ENCODE data around the gene SCGB1C1. TPM values are rescaled to one million over a fixed set of nuclear protein-coding genes. Genes with fewer than 3 reads are reported as not detected.

SCGB1C1 gene
- total and polyA plus RNA-seq, 4 donors: not detected

Small RNA genes lying within 50 kb of the gene (small RNA-seq; reads per million reads assigned to genes)
- gene RNU6-447P: not detected

Other genes starting within 250 kb of the SCGB1C1 start
- gene BET1L, start 14.3 kb downstream of the SCGB1C1 start, total RNA-seq: 10 to 100 TPM in 1 of 2 donors, 1 to 10 TPM in 1; 7.6 to 23.3 TPM
- gene BET1L, start 14.3 kb downstream of the SCGB1C1 start, polyA plus RNA-seq: 10 to 100 TPM; 23.5 to 32.6 TPM
- 10 to 100 TPM; 36.7 to 49.6 TPM for gene RIC8A, start 14.6 kb downstream of the SCGB1C1 start, total RNA-seq
- gene RIC8A, start 14.6 kb downstream of the SCGB1C1 start, polyA plus RNA-seq: 10 to 100 TPM; 12.5 to 32.4 TPM
- gene SIRT3, start 43.3 kb downstream of the SCGB1C1 start, total RNA-seq: 10 to 100 TPM in 1 of 2 donors, 1 to 10 TPM in 1; 9.9 to 13.7 TPM
- gene SIRT3, start 43.3 kb downstream of the SCGB1C1 start, polyA plus RNA-seq: 10 to 100 TPM; 15.4 to 17.1 TPM
- gene PSMD13, start 43.9 kb downstream of the SCGB1C1 start, total RNA-seq: 10 to 100 TPM; 50.8 to 56.7 TPM
- gene PSMD13, start 43.9 kb downstream of the SCGB1C1 start, polyA plus RNA-seq: 10 to 100 TPM; 48.8 to 54.7 TPM
- gene NLRP6, start 85.3 kb downstream of the SCGB1C1 start, total RNA-seq: 1 to 10 TPM in 1 of 2 donors, under 1 TPM in 1; 0.05 to 5.7 TPM
- 1 to 10 TPM in 1 of 2 donors, under 1 TPM in 1; 0.80 to 1.1 TPM for gene NLRP6, start 85.3 kb downstream of the SCGB1C1 start, polyA plus RNA-seq
- gene PGGHG, start 96.0 kb downstream of the SCGB1C1 start, total RNA-seq: 10 to 100 TPM in 1 of 2 donors, 1 to 10 TPM in 1; 1.3 to 11.4 TPM
- gene PGGHG, start 96.0 kb downstream of the SCGB1C1 start, polyA plus RNA-seq: 1 to 10 TPM; 5.4 to 9.6 TPM
- not detected for gene IFITM5, start 106.4 kb downstream of the SCGB1C1 start, total RNA-seq
- not detected for gene IFITM5, start 106.4 kb downstream of the SCGB1C1 start, polyA plus RNA-seq
- gene IFITM2, start 114.7 kb downstream of the SCGB1C1 start, total RNA-seq: 10 to 100 TPM in 1 of 2 donors, 1 to 10 TPM in 1; 8.5 to 49.0 TPM
- gene IFITM2, start 114.7 kb downstream of the SCGB1C1 start, polyA plus RNA-seq: 1,000 to 10,000 TPM in 1 of 2 donors, 100 to 1,000 TPM in 1; 759 to 1,441 TPM
- 10 to 100 TPM; 12.6 to 37.4 TPM for gene IFITM1, start 121.0 kb downstream of the SCGB1C1 start, total RNA-seq
- gene IFITM1, start 121.0 kb downstream of the SCGB1C1 start, polyA plus RNA-seq: 100 to 1,000 TPM in 1 of 2 donors, 10 to 100 TPM in 1; 96.0 to 113 TPM
- gene IFITM3, start 127.8 kb downstream of the SCGB1C1 start, total RNA-seq: 100 to 1,000 TPM in 1 of 2 donors, 10 to 100 TPM in 1; 48.6 to 105 TPM
- gene IFITM3, start 127.8 kb downstream of the SCGB1C1 start, polyA plus RNA-seq: 1,000 to 10,000 TPM; 2,070 to 2,255 TPM
- under 1 TPM; 0.42 TPM for gene B4GALNT4, start 176.4 kb downstream of the SCGB1C1 start, total RNA-seq
- gene B4GALNT4, start 176.4 kb downstream of the SCGB1C1 start, polyA plus RNA-seq: under 1 TPM in 1 of 2 donors, not detected in 1; 0.15 TPM
- gene PKP3, start 201.1 kb downstream of the SCGB1C1 start, total RNA-seq: under 1 TPM; 0.25 to 0.37 TPM
- under 1 TPM in 1 of 2 donors, not detected in 1; 0.08 TPM for gene PKP3, start 201.1 kb downstream of the SCGB1C1 start, polyA plus RNA-seq
- 10 to 100 TPM; 12.4 to 46.7 TPM for gene SIGIRR, start 221.9 kb downstream of the SCGB1C1 start, total RNA-seq
- 10 to 100 TPM; 70.6 to 87.7 TPM for gene SIGIRR, start 221.9 kb downstream of the SCGB1C1 start, polyA plus RNA-seq
- gene ANO9, start 248.9 kb downstream of the SCGB1C1 start, total RNA-seq: under 1 TPM; 0.37 to 0.75 TPM
- gene ANO9, start 248.9 kb downstream of the SCGB1C1 start, polyA plus RNA-seq: under 1 TPM; 0.20 to 0.42 TPM